HEK293T (cell line): Measurements from ENCODE around the gene LY9.

ENCODE experiments used
- ARNT ChIP-seq: fragments of 450-650 bp; IDR thresholded peaks from 2 replicates; pipeline ENCODE4 v1.6.1; 2017; ENCODE audit warnings: mild to moderate bottlenecking
- BHLHE40 ChIP-seq: fragments of 450-650 bp; IDR thresholded peaks from 2 replicates; pipeline ENCODE4 v1.6.1; 2016; ENCODE audit warnings: mild to moderate bottlenecking, moderate library complexity, borderline replicate concordance
- ELF4 ChIP-seq: fragments of 450-650 bp; IDR thresholded peaks from 2 replicates; pipeline ENCODE4 v1.6.1; 2017; ENCODE audit warnings: antibody characterized with exemption
- FOXA1 ChIP-seq: fragments of 450-650 bp; IDR thresholded peaks from 2 replicates; pipeline ENCODE4 v1.6.1; 2016; ENCODE audit warnings: mild to moderate bottlenecking
- FOXK2 ChIP-seq: fragments of 450-650 bp; IDR thresholded peaks from 2 replicates; pipeline ENCODE4 v1.6.1; 2016; ENCODE audit warnings: mild to moderate bottlenecking
- HDGF ChIP-seq: fragments of 450-650 bp; IDR thresholded peaks from 2 replicates; pipeline ENCODE4 v1.6.1; 2017; ENCODE audit warnings: antibody characterized with exemption, borderline replicate concordance
- LEF1 ChIP-seq: fragments of 450-650 bp; IDR thresholded peaks from 2 replicates; pipeline ENCODE4 v1.6.1; 2017; ENCODE audit warnings: mild to moderate bottlenecking, borderline replicate concordance
- NFRKB ChIP-seq: fragments of 450-650 bp; IDR thresholded peaks from 2 replicates; pipeline ENCODE4 v1.6.1; 2016; ENCODE audit warnings: mild to moderate bottlenecking, moderate library complexity
- SP1 ChIP-seq: fragments of 450-650 bp; IDR thresholded peaks from 2 replicates; pipeline ENCODE4 v1.6.1; 2017
- SUZ12 ChIP-seq: fragments of 450-650 bp; IDR thresholded peaks from 2 replicates; pipeline ENCODE4 v1.6.1; 2016; ENCODE audit warnings: mild to moderate bottlenecking
- TARDBP ChIP-seq: fragments of 450-650 bp; IDR thresholded peaks from 2 replicates; pipeline ENCODE4 v1.6.1; 2016
- ZNF384 ChIP-seq: fragments of 450-650 bp; IDR thresholded peaks from 2 replicates; pipeline ENCODE4 v1.6.1; 2016

DNA sequence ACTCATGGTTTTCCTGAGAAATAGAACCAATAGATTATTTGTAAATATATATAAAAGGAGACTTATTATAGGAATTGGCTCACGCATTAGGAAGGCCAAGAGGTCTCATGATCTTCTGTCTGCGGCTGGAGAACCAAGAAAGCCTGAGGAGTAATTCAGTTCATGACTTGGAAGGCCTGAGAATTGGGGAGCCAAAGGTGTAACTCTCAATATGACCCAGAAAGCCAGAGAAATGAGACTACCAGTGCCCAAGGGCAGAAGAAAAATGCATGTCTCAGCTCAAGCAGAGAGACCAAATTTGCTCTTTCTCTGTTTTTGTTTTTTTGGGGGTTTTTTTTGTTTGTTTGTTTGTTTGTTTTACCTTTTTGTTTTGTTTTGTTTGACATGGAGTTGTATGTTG lies 37.5 kb upstream of the LY9 start:
- TF ChIP-seq ELF4 (no peak), BHLHE40 (no peak), SP1 (no peak), TARDBP (no peak), SUZ12 (no peak), HDGF (no peak), ARNT (no peak), FOXA1 (no peak), NFRKB (no peak), FOXK2 (no peak), LEF1 (no peak), ZNF384 (no peak)
